ENCODE data around the gene TMIE.
"Not testable (repeated sequence)": the region's sequence is repeated elsewhere in the genome, so short reads cannot be mapped to it uniquely, and the experiment has no call there.

TMIE gene

GRCh38 chr3:46682974-46683373 is 18.2 kb upstream of the TMIE start:
- in situ Hi-C loops (cut with HindIII; ENCODE audit: low sequenced_read_pairs) = no loop called here

DNA sequence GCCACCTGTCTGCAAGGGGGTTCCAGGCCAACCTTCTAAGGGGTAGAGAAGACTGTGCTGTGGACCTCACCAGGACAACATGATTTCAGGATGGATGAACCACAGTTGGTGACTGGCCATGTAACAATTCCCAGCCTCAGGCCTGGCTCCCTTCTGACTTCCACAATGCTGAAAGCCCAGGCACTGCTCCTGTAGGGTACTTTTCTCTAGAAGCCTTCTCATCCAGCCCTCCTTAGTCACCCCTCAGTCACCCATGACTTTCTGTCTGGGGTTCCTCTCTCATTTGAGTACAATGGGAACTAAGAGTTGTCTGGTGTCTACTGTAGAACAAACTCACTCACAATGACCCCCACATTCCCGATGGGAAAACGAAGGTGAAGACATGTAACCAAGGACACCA is 16.3 kb upstream of the TMIE start:
- in situ Hi-C loops (cut with HindIII; ENCODE audit: low sequenced_read_pairs) = no loop called here

DNA sequence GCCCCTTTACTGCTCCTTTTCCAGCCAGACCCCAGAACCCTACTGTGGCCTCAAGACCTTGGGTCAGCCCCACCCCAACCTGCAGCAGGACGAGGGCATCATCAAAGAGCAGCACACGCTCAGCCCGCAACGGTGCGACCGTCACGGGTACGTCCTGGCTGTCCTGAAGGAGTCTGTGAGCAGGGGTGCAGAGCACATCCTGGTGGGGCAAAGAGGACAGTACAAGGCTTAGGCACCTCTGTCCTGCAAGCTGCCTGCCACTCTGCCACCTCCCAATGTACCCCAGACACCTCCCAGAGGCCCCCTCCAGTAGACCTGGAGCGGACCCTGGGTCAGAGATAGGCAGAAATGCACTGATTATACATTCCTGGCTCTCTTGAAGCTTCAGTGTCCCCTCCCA is 15.7 kb upstream of the TMIE start:
- in situ Hi-C loops (cut with HindIII; ENCODE audit: low sequenced_read_pairs) = no loop called here

DNA sequence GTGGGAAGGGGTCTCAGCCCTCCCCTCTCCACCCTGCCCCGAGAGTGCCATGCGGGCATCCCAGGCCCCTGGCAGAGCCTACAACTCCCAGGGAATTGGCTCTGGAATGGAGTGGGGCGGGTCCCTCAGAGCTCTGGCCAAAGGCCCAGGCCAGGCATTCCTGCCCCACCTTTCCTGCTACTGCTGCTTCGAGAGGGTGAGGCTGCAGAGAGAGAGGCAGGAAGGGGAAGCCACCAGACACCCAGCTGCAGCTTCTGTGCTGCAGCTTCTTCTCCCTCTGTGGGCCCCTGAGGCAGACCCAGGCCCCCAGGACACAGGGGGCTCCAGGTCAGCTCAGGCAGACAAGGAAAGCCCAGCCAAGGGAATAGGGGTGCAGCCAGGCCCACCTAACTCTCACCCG is 10.4 kb upstream of the TMIE start:
- in situ Hi-C loops (cut with HindIII; ENCODE audit: low sequenced_read_pairs) = no loop called here

- in situ Hi-C loops (cut with HindIII; ENCODE audit: low sequenced_read_pairs) = no loop called here
Observed at GRCh38 chr3:46692566-46692990, 8.6 kb upstream of the TMIE start.

GRCh38 chr3:46693038-46693891 is 7.9 kb upstream of the TMIE start, which contains the start of gene ALS2CL:
TSS of gene ALS2CL (minus strand) at chr3:46693679. CDS start at chr3:46689440, 4,239 bp downstream.
- in situ Hi-C loops (cut with HindIII; ENCODE audit: low sequenced_read_pairs) = no loop called here

DNA sequence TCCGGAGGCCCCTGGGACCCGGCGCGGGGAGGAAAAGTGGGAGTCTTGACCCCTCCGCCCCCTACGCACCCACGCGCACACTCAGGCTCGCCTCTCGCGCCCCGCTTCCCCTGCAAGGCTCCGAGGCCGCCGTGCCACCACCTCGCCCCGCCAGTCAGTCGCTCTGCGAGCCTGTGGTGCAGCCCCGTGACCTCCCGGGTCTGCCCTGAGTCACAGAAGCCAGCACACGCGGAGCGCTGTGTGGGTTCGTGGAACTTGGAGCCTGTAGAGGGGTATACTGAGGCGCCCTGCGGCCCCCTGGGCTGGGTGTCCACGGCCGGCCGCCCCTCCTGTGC is 7.3 kb upstream of the TMIE start:
- in situ Hi-C loops (cut with HindIII; ENCODE audit: low sequenced_read_pairs) = no loop called here

DNA sequence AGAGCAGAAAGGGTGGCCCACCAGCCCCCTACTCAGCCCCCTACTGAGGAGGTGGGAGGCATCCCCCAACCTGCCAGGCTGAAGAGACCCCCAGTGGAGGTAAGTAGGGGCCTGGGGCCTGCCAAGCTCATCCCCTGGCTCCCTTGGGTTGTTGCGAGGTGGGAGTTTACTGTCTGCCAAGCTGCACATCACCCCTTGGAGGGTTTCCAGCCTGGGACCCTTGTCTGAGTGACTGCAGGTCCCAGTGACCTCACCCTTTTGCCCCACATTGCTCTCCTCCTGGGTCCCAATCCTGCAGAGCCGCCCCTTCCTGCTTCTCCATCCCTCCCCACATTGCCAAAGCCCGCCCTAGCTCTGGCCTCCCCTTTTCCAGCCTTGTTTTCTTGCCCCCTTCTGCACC is 6.7 kb upstream of the TMIE start:
- in situ Hi-C loops (cut with HindIII; ENCODE audit: low sequenced_read_pairs) = no loop called here

GRCh38 chr3:46695177-46695961 is 5.8 kb upstream of the TMIE start:
- in situ Hi-C loops (cut with HindIII; ENCODE audit: low sequenced_read_pairs) = no loop called here

- in situ Hi-C loops (cut with HindIII; ENCODE audit: low sequenced_read_pairs) = no loop called here
Observed at GRCh38 chr3:46695962-46696894, 5.0 kb upstream of the TMIE start.

DNA sequence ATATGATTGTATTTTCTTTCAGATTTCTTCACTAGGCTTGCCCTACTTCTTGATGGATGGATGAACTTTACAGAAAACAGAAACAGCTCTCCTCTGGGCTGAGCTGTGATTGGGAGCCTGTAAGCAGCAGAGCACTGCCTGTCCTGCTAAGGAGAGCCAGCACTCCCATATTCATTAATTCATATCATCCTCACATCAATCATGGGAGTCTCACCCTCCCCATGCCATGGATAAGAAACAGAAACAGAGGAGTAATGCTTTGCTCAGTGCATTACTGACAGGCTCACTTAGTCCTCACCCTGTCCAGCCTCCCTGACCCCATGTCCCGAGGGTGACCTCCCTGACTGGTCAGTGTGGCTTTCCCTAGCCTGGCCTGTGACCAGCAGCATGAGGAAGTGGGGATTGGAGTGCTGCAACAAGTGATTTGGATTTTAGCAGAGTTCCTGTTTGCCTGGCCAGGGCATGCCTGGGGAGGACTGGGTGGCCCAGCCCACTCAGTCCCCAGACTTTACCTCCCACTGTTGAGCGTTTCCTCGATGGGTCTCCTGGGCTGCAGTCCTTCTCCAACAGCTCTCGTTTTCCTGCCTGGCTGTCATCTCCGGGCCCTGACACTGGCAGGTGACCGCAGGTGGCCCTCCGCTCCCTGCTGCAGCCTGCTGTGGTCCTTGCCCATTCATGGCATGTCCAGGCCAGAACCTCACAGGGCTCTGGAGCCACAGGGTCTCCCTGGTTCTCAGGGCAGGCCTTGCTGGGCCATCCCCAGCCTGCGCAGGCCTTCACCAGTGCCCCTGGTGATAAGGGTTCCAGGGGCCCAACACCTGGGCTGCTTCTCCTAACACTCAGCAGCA is 1.3 kb upstream of the TMIE start:
- in situ Hi-C loops (cut with HindIII; ENCODE audit: low sequenced_read_pairs) = no loop called here

- in situ Hi-C loops (cut with HindIII; ENCODE audit: low sequenced_read_pairs) = no loop called here
Observed at GRCh38 chr3:46700772-46701171, 420 bp upstream of the TMIE start.

DNA sequence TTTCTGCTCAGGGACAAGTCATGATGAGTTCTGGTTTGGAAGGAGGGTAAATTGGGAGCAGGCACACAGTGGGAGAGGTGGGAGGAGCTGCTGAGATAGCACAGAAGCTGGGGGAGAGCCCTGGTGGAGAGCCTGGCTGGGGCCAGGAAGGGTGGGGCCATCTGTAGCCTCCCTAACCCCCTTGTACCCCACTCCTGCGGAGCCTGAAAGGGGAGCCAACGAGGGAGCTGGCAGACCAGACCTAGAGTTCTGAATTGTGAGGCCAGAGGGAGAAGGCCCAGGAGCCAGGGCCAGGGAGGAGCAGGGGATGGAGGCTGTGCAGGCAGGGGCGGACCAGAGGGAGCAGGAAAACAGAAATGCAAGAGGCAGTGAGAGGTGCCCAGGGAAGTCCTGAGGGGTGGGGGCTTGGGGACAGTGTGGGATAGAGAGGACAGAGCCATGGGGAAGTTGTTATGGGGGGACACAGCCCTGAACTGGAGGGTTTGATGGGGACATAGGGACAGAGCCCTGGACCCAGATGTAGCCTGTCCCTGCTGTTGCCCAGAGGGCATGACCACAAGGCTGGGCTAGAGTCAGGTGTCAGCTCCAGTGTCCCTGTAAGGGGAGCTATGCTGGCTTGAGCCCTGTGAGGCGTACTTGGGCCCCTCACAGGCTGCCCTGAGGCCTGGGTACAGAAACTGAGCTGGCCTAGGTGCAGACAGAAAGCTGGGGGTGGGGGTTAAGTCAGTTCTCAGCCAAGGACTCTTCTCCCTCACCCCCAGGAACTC is 1.2 kb downstream of the TMIE start:
- in situ Hi-C loops (cut with HindIII; ENCODE audit: low sequenced_read_pairs) = no loop called here

DNA sequence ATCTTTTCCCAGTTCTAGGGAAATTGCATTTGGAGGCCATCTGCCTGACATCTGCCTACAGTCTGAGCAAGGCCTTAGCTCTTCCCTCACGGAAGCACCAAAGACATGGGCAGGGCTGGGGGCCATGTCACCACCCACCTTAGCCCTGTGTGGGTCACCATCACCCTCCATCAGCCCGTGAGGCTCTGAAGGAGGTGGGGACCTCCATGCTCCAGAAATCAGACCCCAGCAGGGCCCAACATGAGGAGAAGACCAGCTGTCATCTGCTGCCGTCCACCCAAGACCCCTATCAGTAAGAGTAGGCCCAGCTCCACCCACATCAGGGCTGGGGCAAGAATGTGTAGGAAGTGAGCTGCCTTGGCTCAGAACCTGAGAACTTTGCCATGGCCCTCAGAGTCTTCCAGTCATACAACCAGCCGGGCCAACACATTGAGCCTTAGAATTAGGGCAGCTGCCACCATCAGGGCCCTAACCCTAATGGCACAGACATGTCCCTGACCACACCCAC is 1.9 kb downstream of the TMIE start:
- in situ Hi-C loops (cut with HindIII; ENCODE audit: low sequenced_read_pairs) = no loop called here

GRCh38 chr3:46704346-46704745 is 3.2 kb downstream of the TMIE start:
- in situ Hi-C loops (cut with HindIII; ENCODE audit: low sequenced_read_pairs) = not testable (repeated sequence)

GRCh38 chr3:46705022-46705530 is 3.9 kb downstream of the TMIE start:
- in situ Hi-C loops (cut with HindIII; ENCODE audit: low sequenced_read_pairs) = no loop called here

DNA sequence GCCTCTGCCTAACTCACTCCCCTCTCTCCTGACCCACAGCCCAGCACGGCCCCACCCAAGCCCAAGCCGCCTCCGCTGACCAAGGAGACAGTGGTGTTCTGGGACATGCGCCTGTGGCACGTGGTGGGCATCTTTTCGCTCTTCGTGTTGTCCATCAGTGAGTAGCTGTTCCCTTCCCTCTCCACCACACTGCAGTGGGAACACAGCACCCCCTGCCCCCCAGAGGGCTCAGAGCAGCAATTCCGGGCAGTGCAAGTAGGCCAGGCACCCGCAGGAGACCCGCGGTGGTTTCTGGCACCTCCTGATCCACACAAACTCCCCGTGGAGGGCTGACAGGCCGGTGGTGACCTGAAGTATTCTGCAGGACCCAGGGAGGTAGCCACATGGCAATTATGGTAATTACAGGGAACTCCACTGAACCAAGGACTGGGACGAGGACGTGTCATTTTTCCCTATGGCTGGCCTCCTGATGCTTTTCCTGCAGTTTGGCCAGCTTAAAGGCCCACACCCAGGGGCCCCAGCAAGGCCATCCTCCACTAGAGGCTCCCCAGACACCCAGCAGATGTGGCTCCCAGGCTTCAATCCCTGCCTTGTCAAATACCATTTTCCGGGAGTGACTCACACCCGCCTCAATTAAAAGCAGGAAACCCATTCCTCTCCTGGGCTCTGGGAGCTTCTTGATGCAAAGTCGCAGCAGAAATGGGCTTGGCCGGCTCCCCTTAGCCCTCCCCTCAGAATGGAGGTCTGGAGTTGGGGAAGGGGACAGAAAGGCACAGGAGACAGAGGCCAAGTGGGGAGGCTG is 4.8 kb downstream of the TMIE start:
- in situ Hi-C loops (cut with HindIII; ENCODE audit: low sequenced_read_pairs) = no loop called here
